A549 (cell line): ENCODE data around the gene NID2.

Experiments
- CHD4 ChIP-seq: fragments of 200-600 bp; sonication (generic); IDR thresholded peaks from 2 replicates; pipeline ENCODE4 v1.6.1; 2016; ENCODE audit warnings: antibody characterized with exemption, mild to moderate bottlenecking, borderline replicate concordance
- CTCF ChIP-seq: fragments of >200 bp; sonication (Bioruptor Twin); formaldehyde crosslinking; IDR thresholded peaks from 3 replicates; pipeline ENCODE4 v1.5.1; 2016
- JUN ChIP-seq, 2 experiments: fragments of >200 bp; sonication (Bioruptor Twin); formaldehyde crosslinking; IDR thresholded peaks; 2 replicates in 1 of 2; 3 replicates in 1 of 2; pipeline ENCODE4 v1.6.1; 2016 to 2017
- JUNB ChIP-seq: fragments of >200 bp; sonication (Bioruptor Twin); formaldehyde crosslinking; IDR thresholded peaks from 2 replicates; pipeline ENCODE4 v1.6.1; 2016
- MAX ChIP-seq: IDR thresholded peaks from 2 replicates; pipeline ENCODE4 v1.6.1; 2012
- MAZ ChIP-seq: fragments of 150-350 bp; IDR thresholded peaks from 2 replicates; pipeline ENCODE4 v1.6.1; 2014; ENCODE audit warnings: antibody characterized with exemption, low read depth, low read length, borderline replicate concordance
- POLR2A ChIP-seq: IDR thresholded peaks from 2 replicates; pipeline ENCODE4 v1.6.1; 2012; ENCODE audit warnings: mild to moderate bottlenecking, low read length
- RAD21 ChIP-seq, 2 experiments: fragments of >200 bp in 1 of 2; sonication (Bioruptor Twin) in 1 of 2; formaldehyde crosslinking in 1 of 2; IDR thresholded peaks in 1 of 2; conservative IDR thresholded peaks in 1 of 2; 2 replicates in 1 of 2; 3 replicates in 1 of 2; pipeline ENCODE4 v1.6.1; 2012 to 2018; ENCODE audit warnings: inconsistent platforms in 1 of 2
- RARB ChIP-seq: fragments of 250-450 bp; sonication (Bioruptor Pico); IDR thresholded peaks from 2 replicates; pipeline ENCODE4 v1.8.0; 2021; ENCODE audit warnings: mild to moderate bottlenecking, moderate library complexity
- RFX5 ChIP-seq: fragments of 450-650 bp; IDR thresholded peaks from 2 replicates; pipeline ENCODE4 v1.7.1; 2014; ENCODE audit warnings: antibody characterized with exemption, mild to moderate bottlenecking, moderate library complexity
- SREBF2 ChIP-seq: fragments of 450-650 bp; IDR thresholded peaks from 2 replicates; pipeline ENCODE4 v1.6.1; 2014; ENCODE audit warnings: mild to moderate bottlenecking, moderate library complexity
- USF2 ChIP-seq: fragments of 450-650 bp; IDR thresholded peaks from 2 replicates; pipeline ENCODE4 v1.6.1; 2014; ENCODE audit warnings: antibody characterized with exemption

GRCh38 chr14:52008136-52008535, 60.7 kb downstream of the NID2 start:
- TF ChIP-seq CTCF: no peak
- no peak for TF ChIP-seq JUNB
- no peak for TF ChIP-seq MAZ
- TF ChIP-seq RAD21 (conservative IDR thresholded peaks at IDR 0.05 in 1 of 2, IDR thresholded peaks at IDR 0.05 in 1 of 2): no peak
- no peak for TF ChIP-seq POLR2A
- TF ChIP-seq RFX5: no peak
- no peak for TF ChIP-seq USF2
- no peak for TF ChIP-seq CHD4
- no peak for TF ChIP-seq RARB (CRISPR knock-in tag)
- no peak for TF ChIP-seq SREBF2
- TF ChIP-seq JUN (IDR thresholded peaks at IDR 0.05): no peak
- TF ChIP-seq MAX: no peak
